GM21529 (cell line): ENCODE data around the gene PLCB3.

ENCODE experiments used
- ATAC-seq: cut with Tn5 transposase; IDR thresholded peaks from one replicate; pipeline ENCODE4 v1.9.1; 2021; ENCODE audit not compliant: unreplicated experiment

Gene PLCB3

DNA sequence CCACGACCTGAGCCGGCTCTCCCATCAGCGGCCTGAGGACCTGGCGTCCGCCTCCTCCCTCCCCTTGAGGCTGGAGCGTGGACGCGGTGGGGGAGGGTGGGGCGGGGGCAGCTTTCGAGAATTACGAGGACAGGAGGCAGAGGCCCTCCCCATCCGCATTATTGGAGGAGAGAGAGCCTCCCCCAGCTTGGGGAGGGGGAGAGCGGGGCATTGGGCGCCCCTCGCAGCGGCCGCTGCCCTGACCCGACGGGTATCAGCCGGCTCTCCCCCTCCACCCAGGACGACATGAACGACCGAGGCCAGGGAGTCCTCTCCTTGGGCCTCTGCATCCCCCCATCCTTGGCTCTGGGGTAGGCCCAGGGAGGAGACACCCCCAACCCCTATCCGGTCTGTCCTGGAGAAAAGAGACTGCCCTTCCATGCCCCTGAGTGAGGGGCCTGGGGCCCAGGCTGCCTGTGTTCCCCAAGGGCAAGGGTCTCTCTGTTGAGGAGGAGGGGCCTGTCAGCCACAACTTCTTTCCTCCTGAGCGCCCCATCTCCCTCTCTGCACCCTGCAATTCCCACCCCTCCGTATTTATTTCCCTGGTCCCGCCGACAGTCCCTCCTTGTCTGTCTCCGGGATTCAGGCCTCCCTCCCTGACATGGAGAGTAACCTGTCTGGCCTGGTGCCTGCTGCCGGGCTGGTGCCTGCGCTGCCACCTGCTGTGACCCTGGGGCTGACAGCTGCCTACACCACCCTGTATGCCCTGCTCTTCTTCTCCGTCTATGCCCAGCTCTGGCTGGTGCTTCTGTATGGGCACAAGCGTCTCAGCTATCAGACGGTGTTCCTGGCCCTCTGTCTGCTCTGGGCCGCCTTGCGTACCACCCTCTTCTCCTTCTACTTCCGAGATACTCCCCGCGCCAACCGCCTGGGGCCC lies 34.8 kb downstream of the PLCB3 start:
- ATAC-seq, result no peak

DNA sequence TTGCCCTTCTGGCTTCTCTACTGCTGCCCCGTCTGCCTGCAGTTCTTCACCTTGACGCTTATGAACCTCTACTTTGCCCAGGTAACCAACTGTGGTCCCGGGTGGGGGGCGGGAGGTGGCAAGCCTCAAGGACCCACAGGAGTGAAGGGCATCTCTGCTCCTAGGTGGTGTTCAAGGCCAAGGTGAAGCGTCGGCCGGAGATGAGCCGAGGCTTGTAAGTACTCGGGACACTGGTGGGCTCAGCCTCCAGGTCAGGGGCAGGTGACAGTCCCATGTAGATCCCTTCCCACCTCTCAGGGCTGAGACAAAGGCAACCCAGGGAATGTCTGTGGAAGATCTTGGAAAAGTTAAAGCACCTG lies 35.5 kb downstream of the PLCB3 start:
- ATAC-seq, result no peak

DNA sequence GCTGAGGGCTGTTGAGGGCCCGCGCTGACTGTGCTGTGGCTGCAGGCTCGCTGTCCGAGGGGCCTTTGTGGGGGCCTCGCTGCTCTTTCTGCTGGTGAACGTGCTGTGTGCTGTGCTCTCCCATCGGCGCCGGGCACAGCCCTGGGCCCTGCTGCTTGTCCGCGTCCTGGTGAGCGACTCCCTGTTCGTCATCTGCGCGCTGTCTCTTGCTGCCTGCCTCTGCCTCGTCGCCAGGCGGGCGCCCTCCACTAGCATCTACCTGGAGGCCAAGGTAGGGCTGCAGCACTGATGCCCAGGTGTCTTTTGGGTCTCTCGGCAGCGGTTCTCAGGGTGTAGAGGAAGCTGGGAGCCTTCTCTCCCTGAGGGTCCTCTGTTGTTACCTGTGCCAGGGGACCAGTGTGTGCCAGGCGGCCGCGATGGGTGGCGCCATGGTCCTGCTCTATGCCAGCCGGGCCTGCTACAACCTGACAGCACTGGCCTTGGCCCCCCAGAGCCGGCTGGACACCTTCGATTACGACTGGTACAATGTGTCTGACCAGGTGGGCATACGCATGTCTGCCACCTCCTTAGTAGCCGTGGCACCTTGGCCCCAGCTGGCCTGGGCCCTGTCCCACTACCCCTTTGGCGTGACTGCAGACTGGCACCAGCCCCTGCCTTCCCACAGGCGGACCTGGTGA lies 36.5 kb downstream of the PLCB3 start:
- ATAC-seq, result no peak

DNA sequence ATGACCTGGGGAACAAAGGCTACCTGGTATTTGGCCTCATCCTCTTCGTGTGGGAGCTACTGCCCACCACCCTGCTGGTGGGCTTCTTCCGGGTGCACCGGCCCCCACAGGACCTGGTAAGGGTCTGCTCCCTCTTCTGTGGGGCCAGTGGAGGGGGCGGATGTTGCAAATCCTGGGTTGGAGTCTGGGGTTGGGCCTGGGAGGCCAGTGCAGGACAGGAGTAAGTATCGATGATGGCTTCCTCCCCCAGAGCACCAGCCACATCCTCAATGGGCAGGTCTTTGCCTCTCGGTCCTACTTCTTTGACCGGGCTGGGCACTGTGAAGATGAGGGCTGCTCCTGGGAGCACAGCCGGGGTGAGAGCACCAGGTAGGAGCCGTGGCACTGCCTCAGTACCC lies 37.0 kb downstream of the PLCB3 start:
- no peak for ATAC-seq

DNA sequence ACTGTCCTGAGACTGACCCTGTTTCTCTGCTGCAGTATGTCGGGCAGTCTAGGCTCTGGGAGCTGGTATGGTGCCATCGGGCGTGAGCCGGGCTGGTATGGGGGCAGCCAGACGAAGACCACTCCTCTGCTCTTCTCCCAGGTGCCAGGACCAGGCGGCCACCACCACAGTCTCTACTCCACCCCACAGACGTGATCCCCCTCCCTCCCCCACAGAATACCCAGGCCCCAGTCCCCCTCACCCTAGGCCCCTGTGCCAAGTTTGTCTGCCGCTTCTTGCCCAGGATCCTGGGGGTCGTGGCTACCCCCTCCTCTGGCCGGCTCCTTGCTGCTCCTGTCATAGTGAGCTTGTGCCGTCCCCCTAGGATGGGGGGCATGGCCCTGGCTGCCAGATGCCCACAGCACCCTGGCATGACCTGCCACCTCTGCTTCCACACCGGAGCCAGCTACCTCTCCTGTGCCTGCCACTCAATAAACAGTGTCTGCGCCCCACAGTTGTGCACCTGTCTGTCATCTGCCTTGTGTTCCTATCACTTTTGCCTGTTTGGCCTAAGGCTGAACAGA lies 37.8 kb downstream of the PLCB3 start:
- no peak for ATAC-seq

DNA sequence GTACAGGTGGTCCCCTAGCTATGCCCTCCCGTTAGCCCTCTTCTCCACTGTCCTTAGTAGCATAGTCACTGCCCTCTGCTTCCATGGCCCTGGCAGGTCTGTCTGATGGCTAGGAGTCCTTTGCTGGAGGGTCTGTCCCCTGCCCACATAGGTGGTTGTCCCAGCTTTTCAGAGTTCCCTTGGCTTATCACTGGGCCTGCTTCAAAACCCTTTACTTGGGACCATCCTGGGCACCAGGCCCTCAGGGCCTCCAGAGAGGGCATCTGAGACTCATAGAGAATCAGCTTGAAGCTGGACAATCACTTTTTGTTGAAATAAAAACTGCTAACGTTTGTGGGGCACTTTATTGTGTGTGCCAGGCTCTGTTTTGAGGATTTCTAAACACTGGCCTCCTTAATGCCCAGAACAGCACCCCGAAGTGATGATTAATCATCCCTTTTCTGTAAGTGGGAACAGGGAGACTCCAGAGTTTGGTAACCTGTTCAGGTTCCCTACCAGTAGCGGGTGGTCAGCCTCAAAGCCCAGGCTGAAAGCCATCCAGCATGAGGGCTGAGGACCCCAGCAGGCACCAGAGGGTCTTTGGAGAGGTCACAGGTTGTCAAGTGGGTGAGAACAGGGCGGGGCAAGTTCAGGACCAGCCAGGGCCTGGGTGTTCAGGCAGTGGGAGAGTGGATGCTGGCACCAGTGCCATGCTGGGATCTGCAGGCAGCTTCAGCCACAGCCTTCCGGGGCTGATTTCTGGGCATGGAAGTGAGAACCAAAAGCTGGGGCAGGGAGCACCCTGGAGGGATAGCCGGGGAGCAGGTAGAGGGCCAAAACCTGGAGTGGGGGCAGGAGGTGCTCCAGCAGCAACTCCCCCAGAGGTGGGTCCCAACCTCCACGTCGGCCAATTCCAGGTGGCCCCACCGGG lies 39.3 kb downstream of the PLCB3 start:
- no peak for ATAC-seq

DNA sequence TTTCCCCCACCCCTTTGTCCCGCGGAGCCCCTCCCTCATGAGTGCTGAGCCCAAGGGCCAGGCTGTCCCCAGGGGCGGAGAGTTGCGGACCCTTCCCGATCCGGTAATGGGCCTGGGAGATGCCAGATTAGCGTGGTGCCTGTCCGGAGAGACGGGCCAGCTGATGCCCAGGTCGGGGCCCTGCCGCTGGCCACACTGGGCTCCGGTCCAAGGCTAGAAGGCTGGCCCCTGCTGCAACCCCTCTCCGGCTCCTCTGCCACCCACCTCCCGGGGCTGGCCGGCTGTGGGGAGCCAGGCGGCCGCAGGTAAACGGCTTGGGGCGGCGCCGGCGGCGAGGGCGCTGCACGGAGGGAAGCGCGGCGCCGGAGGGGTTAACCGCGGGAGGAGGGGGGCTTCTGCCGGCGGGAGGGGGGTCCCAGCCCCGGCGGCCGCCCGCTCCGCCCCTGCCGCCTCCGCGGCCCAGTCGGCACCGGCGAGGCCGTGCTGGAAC lies 40.0 kb downstream of the PLCB3 start, which contains the start of gene KCNK4:
Gene KCNK4, plus strand, starts transcription at position 41 of the 490 bp plus-strand sequence. CDS start 1,717 bp downstream, outside the sequence.
- no peak for ATAC-seq

DNA sequence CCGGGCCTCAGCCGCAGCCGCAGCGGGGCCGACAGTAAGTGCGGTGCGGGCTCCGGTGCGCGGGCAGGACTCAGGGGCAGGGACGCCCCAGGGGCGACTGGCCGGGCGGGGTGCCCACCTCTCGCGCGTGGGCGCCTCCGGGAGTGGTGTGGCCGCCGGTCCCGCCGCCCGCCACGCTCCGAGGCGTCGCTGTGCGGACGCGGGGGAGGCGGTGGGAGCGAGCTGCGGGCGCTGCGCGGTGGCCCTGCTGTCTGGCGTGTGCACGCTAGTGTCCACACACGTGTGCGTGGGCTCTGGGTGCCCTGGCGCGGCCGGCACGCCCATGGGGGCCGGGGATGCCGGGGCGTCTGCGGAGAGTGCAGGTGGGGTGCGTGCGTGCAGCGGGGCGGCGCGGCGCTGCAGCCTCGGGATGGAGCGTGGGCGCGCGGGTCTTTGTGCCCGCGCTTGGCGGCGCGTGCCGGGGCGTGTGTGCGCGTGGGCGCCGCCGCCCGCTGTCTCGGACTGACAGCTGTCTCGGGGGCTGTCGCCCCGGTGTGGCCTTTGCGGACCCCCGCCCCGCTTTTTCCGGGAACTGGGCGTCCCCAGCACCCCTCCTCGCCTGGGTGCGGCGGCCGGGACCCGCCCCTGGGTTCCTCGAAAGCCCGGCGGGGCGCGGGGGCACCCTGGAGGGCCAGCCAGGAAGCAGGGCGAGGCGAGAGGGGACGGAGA lies 40.6 kb downstream of the PLCB3 start:
- ATAC-seq, result no peak

DNA sequence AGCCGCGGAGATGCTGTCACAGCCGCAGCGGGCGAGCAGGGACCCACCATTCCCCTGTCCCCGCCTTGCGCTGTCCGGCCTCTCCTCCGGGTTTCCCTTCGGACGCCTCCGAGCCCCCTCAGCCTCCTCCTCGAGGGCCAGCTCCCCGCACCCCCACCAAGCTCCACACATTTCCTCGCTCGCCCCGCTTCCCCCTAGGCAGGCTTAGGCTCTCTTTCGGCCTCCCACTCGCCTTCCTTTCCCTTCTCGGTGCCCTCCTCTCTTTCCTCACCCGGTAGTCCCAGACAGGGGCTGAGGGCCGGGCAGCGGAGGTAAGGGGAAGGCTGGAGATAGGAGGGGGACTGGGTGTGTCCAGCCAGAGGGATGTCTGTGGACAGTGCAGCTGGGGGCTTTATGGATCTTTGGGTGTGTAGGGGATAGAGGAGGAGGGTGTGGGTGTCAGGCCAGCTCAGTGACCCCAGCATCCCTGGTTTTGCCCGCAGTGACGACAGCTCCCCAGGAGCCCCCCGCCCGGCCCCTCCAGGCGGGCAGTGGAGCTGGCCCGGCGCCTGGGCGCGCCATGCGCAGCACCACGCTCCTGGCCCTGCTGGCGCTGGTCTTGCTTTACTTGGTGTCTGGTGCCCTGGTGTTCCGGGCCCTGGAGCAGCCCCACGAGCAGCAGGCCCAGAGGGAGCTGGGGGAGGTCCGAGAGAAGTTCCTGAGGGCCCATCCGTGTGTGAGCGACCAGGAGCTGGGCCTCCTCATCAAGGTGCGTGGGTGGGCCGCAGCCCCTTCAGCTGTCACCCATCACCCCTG lies 41.3 kb downstream of the PLCB3 start:
- ATAC-seq, result no peak

DNA sequence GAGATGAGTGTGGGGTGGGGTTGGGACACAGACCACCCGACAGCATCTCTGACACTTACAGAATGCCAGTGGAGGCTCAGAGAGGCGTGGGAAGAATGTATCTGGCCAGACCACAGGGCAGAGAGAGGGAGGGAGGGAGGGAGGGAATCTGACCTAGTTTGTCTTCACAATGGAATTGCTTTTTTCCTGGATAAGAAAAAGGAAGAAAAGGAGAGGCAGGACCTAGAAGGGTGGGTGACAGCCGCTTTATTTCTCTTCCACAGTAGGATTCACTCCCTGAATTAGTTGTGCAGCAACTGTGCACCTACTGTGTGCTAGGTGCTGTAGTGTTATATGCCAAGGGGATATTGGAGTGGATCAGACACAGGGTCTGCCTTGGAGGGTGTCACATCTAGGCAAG lies 43.4 kb downstream of the PLCB3 start:
- ATAC-seq, result no peak

DNA sequence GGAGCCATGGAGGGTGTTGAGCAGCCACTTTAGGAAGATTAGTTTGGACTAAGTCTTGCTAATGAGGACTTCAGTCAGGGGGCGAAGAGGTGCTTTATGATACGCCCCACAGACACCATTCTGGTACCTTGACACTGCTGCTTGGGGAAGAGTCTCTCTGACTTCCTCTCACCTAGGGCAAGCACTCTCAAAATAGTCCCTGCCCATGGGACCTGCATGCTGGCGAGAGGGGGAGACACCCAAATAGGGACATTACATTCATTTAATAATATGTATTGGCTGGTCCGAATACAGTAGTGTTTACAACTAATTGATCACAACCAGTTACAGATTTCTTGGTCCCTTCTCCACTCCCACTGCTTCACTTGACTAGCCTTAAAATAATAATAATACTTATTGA lies 44.4 kb downstream of the PLCB3 start:
- no peak for ATAC-seq

DNA sequence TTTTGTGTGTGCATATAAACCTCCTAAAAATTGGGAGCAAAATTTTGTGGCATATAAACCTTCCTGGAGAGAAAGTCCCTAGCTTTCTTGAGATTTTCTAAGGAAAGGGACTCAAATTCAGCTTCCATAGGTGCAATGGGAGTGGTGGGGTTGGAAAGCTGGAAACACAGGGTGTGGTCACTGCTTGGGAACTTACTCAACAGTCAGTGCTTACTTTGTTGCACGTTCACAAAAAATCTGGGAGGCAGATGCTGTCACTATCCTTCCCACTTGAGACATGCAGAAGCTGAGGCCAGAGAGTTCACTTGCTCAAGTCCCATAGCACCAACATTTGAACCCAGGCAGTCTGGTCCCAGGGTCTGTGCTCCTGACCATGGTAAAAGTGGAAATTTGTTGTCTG lies 44.9 kb downstream of the PLCB3 start:
- ATAC-seq, result no peak

DNA sequence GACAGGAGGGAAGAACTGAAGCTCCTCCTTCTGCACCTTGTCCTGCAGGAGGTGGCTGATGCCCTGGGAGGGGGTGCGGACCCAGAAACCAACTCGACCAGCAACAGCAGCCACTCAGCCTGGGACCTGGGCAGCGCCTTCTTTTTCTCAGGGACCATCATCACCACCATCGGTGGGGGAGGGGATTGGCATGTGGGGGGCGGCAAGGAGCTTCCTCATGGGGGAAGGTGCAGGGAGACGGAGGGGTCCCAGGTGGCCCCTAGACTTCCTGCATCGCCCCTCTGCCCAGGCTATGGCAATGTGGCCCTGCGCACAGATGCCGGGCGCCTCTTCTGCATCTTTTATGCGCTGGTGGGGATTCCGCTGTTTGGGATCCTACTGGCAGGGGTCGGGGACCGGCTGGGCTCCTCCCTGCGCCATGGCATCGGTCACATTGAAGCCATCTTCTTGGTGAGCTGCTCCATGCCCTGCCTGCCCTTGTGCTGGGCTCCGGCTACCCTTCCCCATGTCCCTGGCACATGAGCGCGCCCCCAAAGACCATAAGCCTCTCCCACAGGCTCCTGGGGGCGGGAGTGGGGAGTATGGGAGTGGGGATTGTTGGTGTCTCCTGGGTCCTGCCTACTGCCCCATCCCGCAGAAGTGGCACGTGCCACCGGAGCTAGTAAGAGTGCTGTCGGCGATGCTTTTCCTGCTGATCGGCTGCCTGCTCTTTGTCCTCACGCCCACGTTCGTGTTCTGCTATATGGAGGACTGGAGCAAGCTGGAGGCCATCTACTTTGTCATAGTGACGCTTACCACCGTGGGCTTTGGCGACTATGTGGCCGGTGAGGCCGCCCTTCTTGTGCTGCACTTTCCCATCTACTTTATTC lies 45.7 kb downstream of the PLCB3 start:
- ATAC-seq, result no peak

DNA sequence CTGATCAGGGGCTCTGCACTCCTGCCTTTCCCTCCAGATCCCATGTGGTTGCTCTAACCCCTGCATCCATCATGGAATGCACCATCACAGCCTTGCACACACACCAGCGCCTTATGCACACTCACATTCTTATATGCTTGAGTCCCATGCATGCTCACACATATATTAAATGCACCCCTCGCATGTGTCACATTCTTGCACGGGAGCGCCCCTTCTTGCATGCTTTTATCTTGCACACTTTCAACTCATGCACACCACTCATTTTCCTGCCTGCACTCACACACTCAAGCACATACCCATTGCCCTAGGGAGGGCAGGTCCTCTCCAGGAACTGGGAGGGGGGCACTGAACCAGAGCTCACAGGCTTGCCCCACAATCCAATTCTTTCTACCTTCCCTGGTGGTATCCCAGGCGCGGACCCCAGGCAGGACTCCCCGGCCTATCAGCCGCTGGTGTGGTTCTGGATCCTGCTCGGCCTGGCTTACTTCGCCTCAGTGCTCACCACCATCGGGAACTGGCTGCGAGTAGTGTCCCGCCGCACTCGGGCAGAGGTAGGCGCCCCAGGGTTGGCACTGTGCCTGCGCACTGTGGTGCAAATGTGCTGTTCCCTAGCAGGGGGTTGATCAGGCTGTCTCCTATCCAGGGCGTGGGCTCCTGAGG lies 46.5 kb downstream of the PLCB3 start:
- ATAC-seq, result no peak

DNA sequence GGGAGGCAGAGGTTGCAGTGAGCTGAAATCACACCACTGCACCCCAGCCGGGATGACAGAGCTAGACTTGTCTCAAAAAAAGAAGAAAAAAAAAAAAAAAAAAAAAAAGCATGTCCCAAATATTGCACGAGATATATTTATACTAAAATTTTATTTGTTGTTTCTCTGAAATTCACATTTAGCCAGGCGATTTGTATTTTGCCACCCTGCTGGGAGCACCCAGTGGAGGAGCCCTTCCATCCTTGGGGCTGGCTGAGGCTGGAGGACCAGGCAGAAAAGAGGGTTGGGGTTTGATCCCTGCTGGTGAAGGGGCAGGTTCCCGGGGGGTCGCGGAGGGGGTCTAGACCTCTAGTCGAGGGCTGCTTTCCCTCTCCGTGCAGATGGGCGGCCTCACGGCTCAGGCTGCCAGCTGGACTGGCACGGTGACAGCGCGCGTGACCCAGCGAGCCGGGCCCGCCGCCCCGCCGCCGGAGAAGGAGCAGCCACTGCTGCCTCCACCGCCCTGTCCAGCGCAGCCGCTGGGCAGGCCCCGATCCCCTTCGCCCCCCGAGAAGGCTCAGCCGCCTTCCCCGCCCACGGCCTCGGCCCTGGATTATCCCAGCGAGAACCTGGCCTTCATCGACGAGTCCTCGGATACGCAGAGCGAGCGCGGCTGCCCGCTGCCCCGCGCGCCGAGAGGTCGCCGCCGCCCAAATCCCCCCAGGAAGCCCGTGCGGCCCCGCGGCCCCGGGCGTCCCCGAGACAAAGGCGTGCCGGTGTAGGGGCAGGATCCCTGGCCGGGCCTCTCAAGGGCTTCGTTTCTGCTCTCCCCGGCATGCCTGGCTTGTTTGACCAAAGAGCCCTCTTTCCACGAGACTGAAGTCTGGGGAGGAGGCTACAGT lies 47.9 kb downstream of the PLCB3 start:
- no peak for ATAC-seq

DNA sequence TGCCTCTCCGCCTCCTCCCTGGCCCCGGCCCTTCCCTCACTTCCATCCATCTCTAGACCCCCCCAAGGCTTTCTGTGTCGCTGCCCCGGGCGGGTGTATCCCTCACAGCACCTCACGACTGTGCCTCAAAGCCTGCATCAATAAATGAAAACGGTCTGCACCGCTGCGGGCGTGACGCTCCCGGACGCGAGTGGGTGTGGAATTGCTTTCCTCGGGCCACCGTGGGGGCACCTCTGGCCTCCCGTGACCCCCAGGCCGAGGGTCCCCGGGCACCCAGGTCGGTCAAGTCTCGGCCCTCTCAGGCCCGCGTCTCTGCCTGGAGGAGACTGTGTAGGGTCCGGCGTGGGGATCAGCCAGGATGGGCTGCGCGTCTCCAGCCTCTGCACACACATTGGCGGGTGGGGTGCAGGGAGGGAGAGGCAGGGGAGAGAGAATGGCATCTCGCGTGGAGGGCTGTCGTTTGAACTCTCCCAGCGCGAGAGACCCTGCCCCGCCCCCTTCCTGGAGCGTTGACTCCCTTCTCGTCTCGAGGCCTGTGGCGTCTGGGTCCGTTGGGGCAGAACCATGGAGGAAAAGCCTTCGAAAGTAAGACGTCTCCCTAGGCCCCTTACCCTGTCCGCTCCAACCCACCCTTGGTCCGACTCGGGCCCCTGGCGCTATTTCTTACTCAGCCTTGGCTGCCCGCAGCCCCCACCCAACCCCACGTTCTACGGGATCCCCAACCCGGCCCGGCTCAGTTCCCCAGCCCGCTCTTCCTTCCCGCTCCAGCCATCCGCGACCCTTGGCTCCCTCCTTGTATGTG lies 48.7 kb downstream of the PLCB3 start, which contains the start of gene CATSPERZ:
Gene CATSPERZ, plus strand, starts transcription at position 512 of the 802 bp plus-strand sequence. Its CDS starts 53 bp downstream, at position 565.
- no peak for ATAC-seq
